GM19240 (cell line): ENCODE results near the gene KCNQ1OT1.

Experiments used
- DNase-seq: peaks from one replicate; pipeline ENCODE4 v3.0.0; 2011; ENCODE audit warnings: low spot score; ENCODE audit not compliant: insufficient read length

KCNQ1OT1 gene

DNA sequence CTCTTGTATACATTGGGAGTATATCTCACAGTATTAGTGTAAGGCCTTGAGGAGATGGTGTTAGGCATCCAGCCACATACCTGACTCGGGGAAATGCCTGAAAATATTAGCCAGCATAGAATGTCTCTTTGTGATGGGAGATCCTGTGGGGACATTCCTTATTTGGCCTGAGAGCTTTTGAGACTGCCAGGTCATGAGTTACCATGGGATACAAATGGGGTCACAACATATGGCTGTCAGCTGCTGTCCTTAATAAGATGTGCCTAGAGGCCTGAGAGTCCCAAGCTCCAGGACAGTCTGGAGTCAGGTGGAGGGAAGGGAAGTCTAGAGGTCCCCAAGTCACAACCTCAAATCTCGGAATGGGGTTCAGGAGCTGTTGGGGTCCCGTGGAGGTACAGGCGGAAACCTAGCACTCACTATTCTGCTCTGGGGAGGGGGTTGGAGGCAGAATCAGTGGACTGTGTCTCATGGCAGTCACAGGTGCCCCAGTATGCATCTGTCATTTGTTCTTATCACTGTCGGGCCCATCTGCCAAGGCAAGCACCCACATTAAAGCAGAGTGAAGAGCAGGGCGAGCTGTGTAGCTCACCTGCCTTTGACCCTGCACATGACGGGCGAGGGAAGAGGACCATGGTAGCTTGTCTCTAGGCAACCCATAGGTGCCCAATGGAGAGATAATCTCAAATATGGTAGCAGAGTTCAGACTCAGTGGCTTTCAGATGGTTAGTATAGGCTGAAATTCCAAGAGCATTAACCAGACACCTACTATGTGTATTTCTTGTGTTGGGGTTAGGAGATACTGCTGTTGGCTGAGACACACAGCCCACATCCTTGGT is 29.9 kb downstream of the KCNQ1OT1 start:
- DNase-seq = no peak

DNA sequence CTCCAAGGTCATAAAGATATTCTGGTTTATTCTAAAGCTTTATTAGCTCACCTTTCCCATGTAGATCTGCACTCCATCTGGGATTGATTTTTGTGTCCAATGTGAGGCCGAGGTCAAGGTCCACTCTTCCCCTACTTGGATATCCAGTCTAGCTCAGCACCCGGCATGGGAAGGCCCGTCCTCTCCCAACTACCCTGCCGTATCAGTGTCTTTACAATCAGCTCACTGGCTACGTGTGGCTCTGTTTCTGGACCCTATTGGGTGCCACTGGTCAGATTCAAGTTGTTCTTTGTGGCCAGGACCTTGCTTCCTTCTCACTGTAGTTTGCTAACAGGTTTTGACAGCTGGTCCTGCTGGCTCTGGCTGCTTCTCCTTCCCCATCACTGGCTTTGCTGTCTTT is 30.9 kb downstream of the KCNQ1OT1 start:
- DNase-seq = no peak

DNA sequence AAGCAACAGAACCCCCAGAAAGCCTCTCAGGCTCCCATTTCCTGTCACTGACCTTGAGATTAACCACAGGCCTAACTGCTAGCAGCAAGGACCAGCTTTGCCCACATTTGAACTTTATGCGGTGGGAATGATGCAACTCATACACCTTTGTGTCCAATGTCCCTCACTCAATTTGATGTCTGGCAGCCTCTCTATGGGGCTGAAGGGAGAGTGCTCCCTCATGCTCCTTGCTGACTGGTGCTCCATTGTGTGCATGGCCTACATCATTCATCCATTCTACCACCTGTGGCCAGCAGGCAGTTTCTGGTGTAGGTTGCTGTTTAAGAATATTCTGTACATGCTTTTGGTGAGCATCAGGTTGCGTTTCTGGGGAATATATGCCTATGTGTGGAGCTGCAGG is 31.9 kb downstream of the KCNQ1OT1 start:
- no peak for DNase-seq

DNA sequence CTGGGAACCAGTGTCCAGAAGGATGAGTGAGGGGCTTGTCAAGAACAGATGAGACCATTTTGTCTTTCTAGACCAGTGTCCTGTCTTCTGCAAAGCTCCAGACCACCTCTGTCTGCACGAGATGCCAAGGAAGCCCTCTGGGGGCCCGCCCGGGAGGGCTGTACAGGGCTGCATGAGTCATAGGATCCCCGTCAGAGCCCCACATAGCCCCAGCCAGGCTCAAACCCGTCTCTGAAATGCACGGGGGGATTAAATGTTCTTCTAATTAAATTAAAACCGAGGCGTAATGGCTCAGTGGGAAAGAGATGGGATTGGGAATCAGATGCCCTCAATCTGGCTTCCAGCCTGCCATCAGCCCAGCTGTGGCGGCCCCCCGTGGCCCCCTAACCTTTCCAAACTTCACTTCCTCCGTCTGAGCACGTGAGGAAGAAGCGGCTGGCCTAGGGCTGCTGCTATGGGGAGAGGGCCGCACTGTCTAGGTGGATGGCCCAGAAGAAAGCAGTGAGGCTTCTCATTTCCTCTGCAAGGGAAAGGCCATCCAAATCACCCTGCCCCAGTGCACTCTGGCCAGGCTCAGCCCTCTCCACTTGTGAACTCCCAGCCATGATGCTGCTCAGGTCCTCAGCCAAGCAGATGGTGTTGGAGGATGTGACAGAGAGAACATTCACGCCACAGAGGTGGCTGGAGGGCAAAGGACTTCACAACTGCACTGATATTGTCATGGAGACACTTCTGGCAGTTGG is 32.8 kb downstream of the KCNQ1OT1 start:
- no peak for DNase-seq

DNA sequence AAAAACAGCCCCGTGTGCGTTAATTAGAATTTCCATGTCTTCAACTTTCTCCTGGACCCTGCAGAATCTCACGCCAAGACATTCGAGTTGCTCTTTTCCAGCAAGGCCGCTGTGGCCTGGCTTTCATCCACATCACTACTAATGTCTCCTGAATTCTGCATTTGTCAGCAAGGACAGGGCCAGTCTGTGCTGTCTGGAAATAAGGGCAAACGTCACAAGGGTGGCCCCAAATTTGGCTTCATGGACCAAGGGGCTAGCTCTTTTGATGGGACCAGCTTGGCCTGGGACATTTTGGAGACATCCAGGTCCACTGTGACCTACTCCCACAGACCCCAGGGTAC is 33.4 kb downstream of the KCNQ1OT1 start:
- no peak for DNase-seq

DNA sequence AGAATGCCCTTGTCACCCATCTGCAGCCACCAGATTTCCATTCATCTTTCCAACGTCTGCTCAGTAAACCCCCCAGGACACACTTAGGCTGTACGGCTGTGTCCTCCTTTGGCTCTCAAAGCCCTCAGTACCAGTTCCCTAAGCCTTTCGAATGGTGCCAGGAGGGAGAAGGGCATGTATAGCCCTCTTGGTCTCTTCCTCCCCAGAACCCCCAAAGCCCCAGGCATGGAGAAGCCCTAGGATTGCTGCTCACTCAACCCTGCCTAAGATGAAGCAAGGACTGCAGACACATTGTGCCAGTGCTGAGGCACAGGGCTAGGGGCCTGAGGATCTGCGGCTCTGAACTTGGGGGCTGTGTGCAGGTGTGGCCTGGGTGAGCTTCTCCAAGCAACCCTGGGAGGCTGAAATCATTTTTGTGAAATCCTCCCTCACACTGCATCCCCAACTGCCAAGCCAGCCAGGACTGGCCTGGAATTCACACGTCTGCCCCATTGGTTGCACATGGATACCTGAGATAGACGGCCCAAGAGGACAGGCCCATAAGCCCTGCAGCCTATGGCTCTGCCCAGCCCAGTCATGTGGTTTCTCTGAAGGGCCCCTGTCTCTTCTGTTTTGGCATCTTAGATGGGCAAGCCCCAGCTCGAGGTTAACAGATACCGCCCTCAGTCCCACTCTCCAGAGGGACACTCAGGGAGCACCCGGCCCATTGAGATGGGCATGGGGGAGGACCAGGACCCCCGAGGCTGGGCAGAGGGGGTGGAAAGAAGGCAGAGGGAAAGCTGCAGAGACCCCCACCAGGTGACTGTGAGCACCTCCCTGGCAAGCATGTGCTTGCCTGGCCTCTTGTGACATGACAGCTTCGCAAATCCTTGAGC is 34.0 kb downstream of the KCNQ1OT1 start:
- no peak for DNase-seq

DNA sequence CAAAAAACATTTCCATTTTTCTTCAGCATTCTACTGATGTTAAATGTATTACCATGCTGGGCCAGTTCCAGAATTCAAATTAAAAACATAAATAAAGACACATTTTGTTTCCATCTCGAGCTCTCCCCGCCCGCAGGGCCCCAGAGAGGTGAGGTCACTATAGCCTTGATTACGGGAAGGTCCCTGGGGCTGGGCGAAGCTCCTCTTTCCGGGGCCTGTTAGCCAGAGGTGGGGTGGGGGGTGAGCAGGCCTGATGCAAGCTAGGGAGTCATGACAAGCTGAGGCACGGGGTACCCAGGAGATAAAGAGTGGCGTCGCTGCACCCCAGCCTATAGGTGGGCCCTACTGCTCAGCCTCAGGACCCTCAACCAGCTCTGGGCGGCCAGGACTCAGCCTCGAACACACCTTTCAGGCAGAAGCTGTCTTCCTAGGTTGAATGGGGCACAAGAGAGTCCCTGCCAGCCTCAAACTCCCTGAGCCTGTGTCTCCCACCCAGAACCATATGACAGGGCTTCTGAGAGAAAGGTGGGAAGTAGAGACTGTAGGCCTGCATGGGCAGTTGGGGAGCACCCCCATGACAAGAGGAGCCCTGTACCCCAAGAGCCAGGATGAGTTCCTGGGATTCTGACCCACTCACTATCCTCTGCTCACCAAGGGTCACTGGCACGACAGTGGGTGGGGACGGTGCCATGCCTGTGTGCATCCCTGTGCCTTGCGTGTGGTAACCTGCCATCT is 34.8 kb downstream of the KCNQ1OT1 start:
- no peak for DNase-seq

DNA sequence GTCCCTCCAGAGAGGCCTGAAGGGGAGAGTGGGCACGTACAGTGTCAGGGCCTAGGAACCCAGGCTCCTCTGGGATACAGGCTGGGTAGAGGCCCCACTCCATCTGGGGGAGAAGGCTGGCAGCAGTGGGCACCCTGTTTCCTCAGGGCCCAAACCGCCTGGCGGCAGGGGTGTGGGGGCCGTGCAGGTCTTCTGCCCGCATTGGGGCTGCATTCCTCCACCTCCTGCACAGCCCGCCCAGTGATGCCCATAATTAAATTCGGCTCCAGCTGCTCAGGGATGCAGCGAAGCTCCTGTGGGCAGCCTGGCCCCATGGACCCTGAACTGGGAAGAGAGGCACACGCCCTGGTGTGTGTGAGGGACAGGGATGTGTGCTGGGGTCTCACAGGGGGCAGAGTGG is 35.4 kb downstream of the KCNQ1OT1 start:
- no peak for DNase-seq

DNA sequence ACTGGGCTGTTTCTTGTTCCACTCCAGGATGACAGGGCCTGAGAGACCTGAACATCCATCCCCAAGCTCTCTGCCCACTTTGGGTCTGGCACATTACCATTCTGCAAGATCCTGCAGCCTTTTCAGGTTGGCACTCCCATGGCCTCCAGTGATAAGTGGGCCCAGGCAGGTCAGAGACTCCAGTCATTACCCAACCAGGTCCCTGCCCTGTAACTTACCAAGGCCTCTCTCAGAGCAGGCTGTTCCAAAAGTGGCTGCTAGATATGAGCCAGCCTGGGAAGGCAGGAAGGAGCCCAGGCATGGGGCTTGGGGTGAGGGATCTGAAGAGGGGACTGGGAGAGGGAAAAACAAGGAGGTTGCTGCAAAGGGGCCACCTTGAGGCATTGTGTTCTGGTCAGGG is 35.9 kb downstream of the KCNQ1OT1 start:
- DNase-seq = no peak

DNA sequence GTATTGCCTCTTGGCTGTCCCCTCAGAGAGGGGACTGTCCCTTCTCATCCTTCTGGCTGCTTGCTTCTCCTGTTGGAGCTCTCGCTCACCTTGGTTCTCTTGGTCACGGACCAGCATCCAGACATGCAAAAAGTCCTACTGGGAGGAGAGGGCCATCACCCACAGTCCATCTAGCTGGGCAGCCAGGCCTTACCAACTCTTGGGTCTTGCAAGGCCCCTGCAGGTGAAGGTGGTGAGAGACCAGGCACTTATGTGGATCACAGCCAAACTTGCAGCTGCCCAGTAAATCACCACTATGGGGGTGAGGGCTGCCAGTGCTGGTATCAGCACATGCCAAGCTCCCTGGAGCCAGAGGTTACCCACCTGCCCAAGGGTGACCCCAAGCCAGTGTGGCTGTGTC is 36.3 kb downstream of the KCNQ1OT1 start:
- DNase-seq = no peak

DNA sequence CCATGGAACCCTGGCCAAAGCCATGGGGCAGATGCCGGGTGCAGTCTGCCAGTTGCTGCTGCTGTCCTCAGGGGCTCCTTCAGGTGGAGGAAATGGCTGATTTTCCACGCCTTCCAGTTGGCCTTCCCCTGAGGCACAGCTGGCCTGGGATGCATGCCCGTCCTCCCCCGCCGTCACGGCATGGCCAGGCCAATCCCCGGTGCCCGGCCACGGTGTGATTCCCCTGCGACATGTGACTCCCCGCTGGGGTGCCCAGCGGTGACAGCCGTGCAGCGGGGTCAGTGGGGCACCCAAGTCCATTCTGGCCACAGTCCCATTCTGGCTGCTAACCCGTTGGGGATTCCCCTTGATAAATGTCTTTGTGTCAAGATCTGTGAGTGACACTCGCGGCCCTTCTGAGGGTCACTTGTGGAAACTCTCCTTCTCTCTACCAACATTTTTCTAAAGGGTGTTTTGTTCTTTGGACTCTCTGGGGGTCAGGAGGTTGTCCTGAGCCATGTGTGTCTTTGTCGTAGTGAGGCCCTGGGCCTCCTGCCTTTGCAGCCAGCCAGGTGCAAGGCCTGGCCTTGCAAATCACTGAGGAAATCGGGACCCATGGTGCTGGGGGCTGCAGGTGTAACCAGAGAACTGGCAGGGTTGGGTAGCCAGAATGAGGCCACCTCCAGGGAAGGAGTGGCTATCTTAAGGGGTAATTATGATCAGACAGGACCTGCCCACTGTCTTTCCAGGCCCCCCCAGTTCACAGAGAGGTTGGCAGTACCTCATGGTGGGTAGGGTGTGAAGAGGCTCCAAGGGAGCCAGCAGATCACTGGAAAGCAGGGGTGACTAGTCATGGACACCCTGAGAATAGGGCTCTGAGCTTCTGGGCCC is 37.1 kb downstream of the KCNQ1OT1 start:
- no peak for DNase-seq

DNA sequence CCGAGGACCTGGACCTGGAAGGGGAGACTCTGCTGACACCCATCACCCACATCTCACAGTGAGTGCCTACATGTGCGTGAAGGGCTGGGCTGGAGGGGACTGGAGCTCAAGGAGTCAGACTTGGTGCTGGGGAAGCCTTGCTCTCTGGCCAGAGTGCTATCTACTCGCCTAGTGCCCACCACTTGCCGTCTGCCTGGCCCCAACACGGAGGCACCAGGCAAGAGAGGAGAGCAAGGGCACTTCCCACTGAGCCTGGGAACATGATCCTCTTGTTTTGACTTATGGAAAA is 37.8 kb downstream of the KCNQ1OT1 start:
- DNase-seq = no peak

DNA sequence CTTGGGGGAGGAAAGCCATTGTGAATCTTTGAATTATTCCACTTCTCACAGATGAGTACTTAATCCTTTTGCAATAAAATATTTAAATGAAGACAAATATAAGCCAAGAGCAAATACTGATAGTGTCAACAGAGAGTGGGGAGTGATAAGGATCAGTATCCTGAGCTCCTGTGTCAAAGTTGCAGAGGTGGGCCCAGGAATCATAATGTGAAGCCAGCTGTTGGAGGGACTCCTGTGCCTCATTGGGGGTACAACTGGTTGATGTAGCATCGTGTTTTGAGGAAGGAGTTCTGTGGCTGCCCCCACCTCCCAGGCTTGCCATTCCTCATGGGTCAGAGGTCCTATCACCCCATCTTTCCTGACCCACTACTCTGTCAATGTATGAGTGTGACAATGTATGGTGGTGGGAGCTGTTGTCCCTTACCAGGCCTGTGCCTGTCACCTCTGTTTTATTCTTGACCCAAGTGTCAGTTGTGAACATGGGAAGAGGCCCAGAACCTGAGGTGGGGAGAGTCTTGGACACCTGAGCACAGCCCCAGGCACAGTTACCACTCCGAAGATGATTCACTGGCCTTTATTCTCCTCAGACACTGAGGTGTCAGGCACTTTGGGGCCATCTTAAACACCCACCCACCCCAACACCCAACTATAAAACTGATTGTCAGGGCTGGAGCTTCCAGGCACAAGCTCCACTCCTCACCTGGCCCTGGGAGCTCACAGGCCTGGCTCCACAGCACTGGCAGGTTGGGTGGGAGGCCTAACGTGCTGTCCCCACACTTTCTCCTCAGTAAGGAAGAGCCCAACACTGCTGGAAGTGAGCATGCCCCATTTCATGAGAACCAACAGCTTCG is 38.4 kb downstream of the KCNQ1OT1 start:
- no peak for DNase-seq

DNA sequence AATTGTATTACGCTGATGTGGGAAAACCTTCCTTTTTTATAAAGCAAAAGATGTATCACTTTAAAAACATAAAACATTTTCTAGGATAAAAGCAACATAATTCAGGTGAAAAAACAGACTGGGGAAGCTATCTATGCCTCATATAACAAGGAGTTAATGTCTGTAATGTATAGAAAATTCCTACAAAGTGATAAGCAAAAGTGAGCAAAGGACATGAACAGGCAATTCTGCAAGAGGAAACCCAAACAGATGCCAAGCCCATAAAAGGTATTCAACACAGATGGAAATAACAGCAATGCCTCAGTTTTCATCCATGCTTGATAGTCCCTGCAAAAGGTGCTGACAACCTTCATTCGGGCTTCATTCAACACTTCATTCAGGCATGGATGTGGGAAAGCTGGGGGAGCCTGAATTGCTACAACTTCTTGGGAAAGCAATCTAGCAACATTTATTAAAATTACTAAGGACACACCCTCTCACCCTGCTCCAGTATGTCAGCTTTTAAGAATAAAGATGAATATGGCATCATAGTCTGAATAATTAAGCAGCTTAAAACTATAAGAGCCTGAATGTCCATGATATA is 39.3 kb downstream of the KCNQ1OT1 start:
- no peak for DNase-seq

DNA sequence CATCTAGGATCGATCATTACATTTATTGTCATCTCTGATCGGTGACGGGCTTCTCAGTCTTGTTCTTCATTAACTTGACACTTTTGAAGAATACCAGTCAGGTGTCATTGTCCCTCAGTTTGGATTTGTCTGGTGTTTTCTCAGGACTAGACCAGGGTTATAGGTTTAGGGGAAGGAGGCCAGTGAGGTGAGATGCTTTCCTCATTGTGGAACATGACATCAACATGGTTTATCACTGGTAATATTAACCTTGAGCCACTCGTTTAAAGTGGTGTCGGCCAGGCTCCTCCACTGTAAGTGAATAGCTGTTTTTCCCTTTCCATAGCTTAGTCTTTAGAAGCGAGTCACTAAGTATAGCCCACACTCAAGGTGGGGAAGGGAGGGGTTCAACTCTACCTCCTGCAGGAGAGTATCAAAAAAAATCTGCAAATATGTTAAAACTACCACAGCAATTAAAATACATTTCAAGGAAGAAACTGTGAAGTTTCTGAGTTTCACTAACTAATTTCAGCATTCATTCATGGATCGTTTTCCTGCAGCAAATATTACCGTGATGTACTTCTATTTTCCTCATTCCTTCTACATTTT is 42.0 kb downstream of the KCNQ1OT1 start:
- no peak for DNase-seq

DNA sequence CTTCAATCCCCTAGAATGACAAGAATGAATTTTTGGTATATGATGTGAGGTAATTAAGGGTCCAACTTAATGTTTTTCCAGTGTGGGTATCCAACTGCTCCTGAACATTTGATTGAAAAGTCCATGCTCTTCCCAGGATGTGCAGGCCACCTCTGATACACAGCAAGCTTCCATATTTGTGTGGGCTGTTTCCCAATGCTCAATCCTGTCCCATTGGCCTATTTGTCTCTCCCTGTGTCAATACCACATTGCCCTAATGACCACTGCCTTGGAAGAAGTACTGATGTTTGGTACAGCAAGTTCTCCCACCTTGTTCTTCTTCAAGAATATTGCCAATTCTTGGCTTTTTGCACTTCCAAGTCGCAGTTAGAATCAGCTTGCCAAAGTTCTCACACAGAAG is 42.9 kb downstream of the KCNQ1OT1 start:
- no peak for DNase-seq

DNA sequence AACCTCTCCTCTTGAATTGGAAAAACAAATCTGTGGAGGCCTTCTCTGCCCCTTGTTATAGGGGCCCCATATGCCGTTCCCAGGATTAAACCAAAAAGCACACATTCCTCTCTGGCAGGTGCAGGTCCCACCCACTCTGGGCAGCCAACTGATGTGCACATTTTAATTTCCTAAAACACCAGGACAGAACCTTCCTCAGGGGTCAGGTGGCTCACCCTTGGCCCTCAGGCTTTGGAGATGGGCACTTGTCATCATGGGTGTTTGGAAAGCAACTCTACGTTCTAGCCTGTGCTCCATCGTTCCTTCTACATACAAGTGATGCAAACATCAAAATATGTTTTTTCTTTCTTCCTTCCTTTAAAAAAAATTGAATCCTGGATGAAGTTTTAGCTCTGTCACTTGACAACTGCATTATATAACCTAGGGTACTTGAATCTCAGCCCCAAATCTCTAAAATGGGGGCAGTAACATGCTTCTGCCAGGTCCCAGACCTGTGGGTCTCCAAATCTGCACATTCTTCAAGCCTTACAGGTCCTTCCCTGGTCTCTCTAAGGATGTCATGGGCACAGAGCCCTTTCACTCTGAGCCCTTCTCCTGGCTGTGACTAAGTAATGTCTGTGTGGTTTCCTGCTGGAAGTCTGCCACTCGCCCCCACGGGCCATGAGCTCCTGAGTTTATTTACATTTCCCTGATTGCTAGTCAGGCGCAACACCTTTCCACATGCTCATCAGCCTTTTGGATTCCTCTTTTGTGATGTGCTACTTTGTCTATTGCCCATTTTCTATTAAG is 43.8 kb downstream of the KCNQ1OT1 start:
- DNase-seq = no peak
